Caco-2 (cell line): ENCODE measurements around the gene TCF12. TPM values are rescaled to one million over a fixed set of nuclear protein-coding genes. Genes with fewer than 3 reads are reported as not detected.

Experiments
- BruUV-seq: library from RNA; stranded (reverse); fragments of 400-500 nt; replicated peaks from 2 replicates; lab custom pipeline; 2021; lab: Mats Ljungman, UMichigan
- CTCF ChIA-PET: fragments of 300-600 bp; sonication (Branson Sonifier 250); formaldehyde crosslinking; loops from one replicate; lab custom pipeline; 2022; ENCODE audit warnings: antibody characterized with exemption; lab: Charles Lee
- POLR2A ChIA-PET: fragments of 300-600 bp; sonication (Branson Sonifier 250); formaldehyde crosslinking; loops from one replicate; lab custom pipeline; 2022; ENCODE audit warnings: antibody characterized with exemption; lab: Charles Lee
- DNase-seq, 2 experiments: peaks; one replicate each; pipeline versions ENCODE4 v3.0.0 to v3.0.0-alpha.2; 2020 to 2022
- H3K27me3 ChIP-seq: replicated peaks from 2 replicates; pipeline ENCODE4 v1.6.0; 2011; ENCODE audit warnings: low read length; ENCODE audit not compliant: control insufficient read depth, insufficient read depth
- H3K36me3 ChIP-seq: 2 replicates; pipeline ENCODE4 v1.5.1; 2011; ENCODE audit warnings: low read length; ENCODE audit not compliant: control insufficient read depth, insufficient read depth
- H3K4me1 ChIP-seq: fragments of 250-450 bp; sonication (Bioruptor Pico); 2 replicates; pipeline ENCODE4 v1.5.1; 2020; ENCODE audit warnings: mild to moderate bottlenecking
- H3K4me3 ChIP-seq: 2 replicates; pipeline ENCODE4 v1.5.1; 2011; ENCODE audit warnings: low read depth, mild to moderate bottlenecking, control low read depth, low read length
- H3K9me3 ChIP-seq: fragments of 250-450 bp; sonication (Bioruptor Pico); 2 replicates; pipeline ENCODE4 v1.5.1; 2020; ENCODE audit warnings: mild to moderate bottlenecking, moderate library complexity
- H3K27ac Mint-ChIP-seq: one replicate; pipeline ENCODE4 v1.8.0; 2022; ENCODE audit warnings: mixed read lengths; ENCODE audit not compliant: unreplicated experiment
- H3K27me3 Mint-ChIP-seq: one replicate; pipeline ENCODE4 v1.8.0; 2022; ENCODE audit warnings: mixed read lengths; ENCODE audit not compliant: insufficient read depth, unreplicated experiment
- H3K36me3 Mint-ChIP-seq: one replicate; pipeline ENCODE4 v1.8.0; 2022; ENCODE audit warnings: mild to moderate bottlenecking, mixed read lengths; ENCODE audit not compliant: insufficient read depth, unreplicated experiment
- H3K4me1 Mint-ChIP-seq: one replicate; pipeline ENCODE4 v1.8.0; 2022; ENCODE audit warnings: low read depth, mixed read lengths; ENCODE audit not compliant: unreplicated experiment
- H3K4me3 Mint-ChIP-seq: one replicate; pipeline ENCODE4 v1.8.0; 2022; ENCODE audit warnings: mild to moderate bottlenecking, moderate library complexity, mixed read lengths; ENCODE audit not compliant: unreplicated experiment
- H3K9me3 Mint-ChIP-seq: one replicate; pipeline ENCODE4 v1.8.0; 2022; ENCODE audit warnings: mixed read lengths; ENCODE audit not compliant: unreplicated experiment
- intact Hi-C: fragments of 100-400 bp; cut with micrococcal nuclease; formaldehyde crosslinking; loops from one replicate; pipeline ENCODE4 v1.10.0; 2022; ENCODE audit not compliant: unreplicated experiment
- total RNA-seq: library from RNA; stranded (reverse); gene quantifications from 2 replicates; pipeline ENCODE4 v1.2.3, GENCODE V29; 2022
- TF ChIP-seq, protein P1 (sequence below), 2 experiments: fragments of 200-600 bp in 1 of 2; IDR thresholded peaks; 1 replicate in 1 of 2; 2 replicates in 1 of 2; pipeline versions ENCODE4 v1.5.1 to v1.8.0; 2011 to 2022; ENCODE audit warnings: antibody characterized with exemption in 1 of 2, control low read depth in 1 of 2, inconsistent platforms in 1 of 2, low read depth in 1 of 2, low read length in 1 of 2, mild to moderate bottlenecking in 1 of 2, moderate library complexity in 1 of 2; ENCODE audit not compliant: insufficient read depth in 1 of 2, severe bottlenecking in 1 of 2, unreplicated experiment in 1 of 2

Gene TCF12
- total RNA-seq, 1 experiment from 2014 or later = 64.4 TPM

DNA sequence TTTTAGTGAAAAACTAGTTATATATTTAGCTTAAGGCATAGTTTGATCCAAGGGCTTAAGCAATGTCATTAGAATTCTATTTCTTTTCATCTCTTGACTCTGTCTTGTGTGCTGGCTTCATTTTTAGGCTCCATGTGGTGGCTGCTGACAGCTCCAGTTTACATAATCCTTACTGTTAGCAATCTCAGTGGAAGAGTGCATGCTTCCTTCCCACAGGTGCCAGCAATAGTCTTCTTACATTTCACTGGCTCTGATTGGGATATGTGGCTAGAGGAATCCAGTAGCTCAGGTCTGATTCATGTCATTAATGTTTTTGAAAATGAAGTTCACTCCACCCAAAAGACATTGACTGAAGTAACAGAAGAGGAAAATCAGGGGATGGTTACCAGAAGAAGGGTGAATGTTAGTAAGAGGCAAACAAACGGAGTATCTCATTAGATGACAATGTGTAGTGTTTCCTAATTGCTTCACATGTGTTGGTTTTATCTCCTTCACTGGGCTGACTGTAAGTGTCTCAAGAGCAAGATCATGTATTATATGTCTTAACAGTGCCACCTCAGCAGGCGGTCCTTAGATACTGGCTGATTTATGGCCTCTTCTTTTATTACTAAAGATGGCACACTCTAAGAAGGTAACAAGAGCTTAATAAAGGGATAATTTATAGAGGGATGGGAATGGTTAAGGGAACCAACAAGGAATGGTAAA is 25.6 kb upstream of the TCF12 start:
- Mint-ChIP-seq H3K27ac (no peak overlapping the region), H3K9me3 (no peaks in the 10 kb centered on the region), H3K36me3 (no peaks in the 10 kb centered on the region), H3K4me3 (no peak overlapping the region), H3K27me3 (no peaks in the 10 kb centered on the region), H3K4me1 (peaks cover 16% of the 10 kb centered on the region)
- BruUV-seq = no TSS peak
- intact Hi-C loops = no loop called here
- no peak for DNase-seq
- Histone ChIP-seq H3K36me3 (no peaks in the 10 kb centered on the region), H3K9me3 (no peaks in the 10 kb centered on the region), H3K27me3 (no peaks in the 10 kb centered on the region), H3K4me1 (no peaks in the 10 kb centered on the region; the same call in 1 of the 2 replicates), H3K4me3 (no peak overlapping the region)
- TF ChIP-seq, protein P1, sequence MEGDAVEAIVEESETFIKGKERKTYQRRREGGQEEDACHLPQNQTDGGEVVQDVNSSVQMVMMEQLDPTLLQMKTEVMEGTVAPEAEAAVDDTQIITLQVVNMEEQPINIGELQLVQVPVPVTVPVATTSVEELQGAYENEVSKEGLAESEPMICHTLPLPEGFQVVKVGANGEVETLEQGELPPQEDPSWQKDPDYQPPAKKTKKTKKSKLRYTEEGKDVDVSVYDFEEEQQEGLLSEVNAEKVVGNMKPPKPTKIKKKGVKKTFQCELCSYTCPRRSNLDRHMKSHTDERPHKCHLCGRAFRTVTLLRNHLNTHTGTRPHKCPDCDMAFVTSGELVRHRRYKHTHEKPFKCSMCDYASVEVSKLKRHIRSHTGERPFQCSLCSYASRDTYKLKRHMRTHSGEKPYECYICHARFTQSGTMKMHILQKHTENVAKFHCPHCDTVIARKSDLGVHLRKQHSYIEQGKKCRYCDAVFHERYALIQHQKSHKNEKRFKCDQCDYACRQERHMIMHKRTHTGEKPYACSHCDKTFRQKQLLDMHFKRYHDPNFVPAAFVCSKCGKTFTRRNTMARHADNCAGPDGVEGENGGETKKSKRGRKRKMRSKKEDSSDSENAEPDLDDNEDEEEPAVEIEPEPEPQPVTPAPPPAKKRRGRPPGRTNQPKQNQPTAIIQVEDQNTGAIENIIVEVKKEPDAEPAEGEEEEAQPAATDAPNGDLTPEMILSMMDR (IDR thresholded peaks at IDR 0.05; ENCODE audit: insufficient read depth in 1 of 2, low read depth in 1 of 2, low read length in 1 of 2, severe bottlenecking in 1 of 2, unreplicated experiment in 1 of 2) = no peak
- ChIA-PET POLR2A (no interaction called here), CTCF (no interaction called here)

DNA sequence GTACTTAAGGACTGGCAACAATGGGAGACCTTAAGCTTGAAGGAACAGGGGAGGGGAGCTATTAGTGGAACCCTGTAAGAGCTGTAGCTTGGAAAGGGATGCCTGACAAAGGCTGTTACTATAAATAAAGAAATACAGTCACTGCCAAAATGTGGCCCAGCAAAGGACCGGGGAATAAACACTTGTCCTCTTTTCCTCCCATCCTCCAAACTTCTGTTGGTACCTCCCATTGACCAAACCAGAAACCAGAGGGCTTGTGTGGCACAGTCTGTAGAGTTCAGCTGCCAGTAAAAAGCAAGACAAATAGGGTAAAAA is 25.1 kb upstream of the TCF12 start:
- CTCF ChIA-PET = no interaction called here
- no peak for DNase-seq
- TF ChIP-seq, protein P1 (IDR thresholded peaks at IDR 0.05; ENCODE audit: insufficient read depth in 1 of 2, low read depth in 1 of 2, low read length in 1 of 2, severe bottlenecking in 1 of 2, unreplicated experiment in 1 of 2) = no peak
- Histone ChIP-seq H3K27me3 (no peaks in the 10 kb centered on the region), H3K9me3 (no peaks in the 10 kb centered on the region), H3K36me3 (no peaks in the 10 kb centered on the region), H3K4me3 (no peak overlapping the region), H3K4me1 (no peaks in the 10 kb centered on the region; the same call in 1 of the 2 replicates)
- H3K4me3 Mint-ChIP-seq = no peak overlapping the region
- intact Hi-C loops = no loop called here
- H3K9me3 Mint-ChIP-seq = no peaks in the 10 kb centered on the region
- no peaks in the 10 kb centered on the region for H3K27me3 Mint-ChIP-seq
- POLR2A ChIA-PET = no interaction called here
- BruUV-seq = no TSS peak
- no peaks in the 10 kb centered on the region for H3K36me3 Mint-ChIP-seq
- peaks cover 11% of the 10 kb centered on the region for H3K4me1 Mint-ChIP-seq
- no peak overlapping the region for H3K27ac Mint-ChIP-seq

DNA sequence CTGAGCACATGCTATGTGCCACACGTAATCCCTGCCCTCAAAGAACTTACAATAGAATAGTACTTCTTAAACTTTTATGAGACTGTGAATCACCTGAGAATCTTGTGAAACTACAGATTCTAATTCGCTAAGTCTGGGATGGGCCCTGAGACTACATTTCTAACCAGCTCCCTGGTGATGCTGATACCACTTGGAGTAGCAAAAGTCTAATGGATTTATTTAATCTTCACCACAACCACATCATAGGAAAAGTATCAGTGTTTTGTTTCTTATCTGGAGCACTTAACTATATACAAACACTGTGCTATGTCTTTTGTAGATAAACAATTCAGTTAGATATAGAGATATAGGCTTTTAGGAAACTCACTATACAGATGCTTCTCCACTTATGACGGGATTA is 23.8 kb upstream of the TCF12 start:
- no peaks in the 10 kb centered on the region for H3K4me1 Mint-ChIP-seq
- no peaks in the 10 kb centered on the region for H3K4me1 ChIP-seq
- H3K4me3 ChIP-seq = no peak overlapping the region
- no peak overlapping the region for H3K4me3 Mint-ChIP-seq
- no peak overlapping the region for H3K27ac Mint-ChIP-seq
- CTCF ChIA-PET = no interaction called here
- H3K9me3 ChIP-seq = no peaks in the 10 kb centered on the region
- TF ChIP-seq, protein P1 (IDR thresholded peaks at IDR 0.05; ENCODE audit: insufficient read depth in 1 of 2, low read depth in 1 of 2, low read length in 1 of 2, severe bottlenecking in 1 of 2, unreplicated experiment in 1 of 2) = no peak
- no peaks in the 10 kb centered on the region for H3K9me3 Mint-ChIP-seq
- POLR2A ChIA-PET = no interaction called here
- H3K36me3 ChIP-seq = no peaks in the 10 kb centered on the region
- H3K27me3 ChIP-seq = no peaks in the 10 kb centered on the region
- DNase-seq = no peak
- no peaks in the 10 kb centered on the region for H3K27me3 Mint-ChIP-seq
- H3K36me3 Mint-ChIP-seq = no peaks in the 10 kb centered on the region
- no TSS peak for BruUV-seq
- intact Hi-C loops = no loop called here
